SK-N-SH (cell line): ENCODE measurements around the gene PDCD6IP.

Experiments
- CTCF ChIP-seq: fragments of 200-600 bp; sonication (generic); IDR thresholded peaks from 2 replicates; pipeline ENCODE4 v1.6.1; 2017; ENCODE audit warnings: antibody characterized with exemption, mild to moderate bottlenecking, moderate library complexity
- GATA2 ChIP-seq: sonication (generic); formaldehyde crosslinking; IDR thresholded peaks from 2 replicates; pipeline ENCODE4 v1.5.0; 2020; ENCODE audit warnings: mild to moderate bottlenecking, missing genetic modification reagents
- NFIC ChIP-seq: IDR thresholded peaks from 2 replicates; pipeline ENCODE4 v1.4.0; 2012; ENCODE audit warnings: borderline replicate concordance
- NRF1 ChIP-seq: IDR thresholded peaks from 2 replicates; pipeline ENCODE4 v1.6.1; 2012; ENCODE audit warnings: low read depth, mild to moderate bottlenecking, low read length
- POLR2AphosphoS5 ChIP-seq: IDR thresholded peaks from 2 replicates; pipeline ENCODE4 v1.6.1; 2012; ENCODE audit warnings: low read depth, low read length
- RAD21 ChIP-seq: IDR thresholded peaks from 2 replicates; pipeline ENCODE4 v1.6.1; 2012; ENCODE audit warnings: mild to moderate bottlenecking, low read length
- USF2 ChIP-seq: fragments of 150-350 bp; IDR thresholded peaks from 2 replicates; pipeline ENCODE4 v1.6.1; 2017; ENCODE audit warnings: antibody characterized with exemption, low read length, low read depth, borderline replicate concordance
- TF ChIP-seq, protein P1 (sequence below): IDR thresholded peaks from 2 replicates; pipeline ENCODE4 v1.6.1; 2012; ENCODE audit warnings: mild to moderate bottlenecking, low read depth, low read length, moderate library complexity

GRCh38 chr3:33826688-33827087, 28.3 kb downstream of the PDCD6IP start:
- TF ChIP-seq USF2 (no peak), NRF1 (no peak), CTCF (no peak), RAD21 (no peak), POLR2AphosphoS5 (peak; percentile 30; the same call in 1 of the 2 replicates), GATA2 (no peak), NFIC (no peak; the same call in 1 of the 2 replicates)
- TF ChIP-seq, protein P1, sequence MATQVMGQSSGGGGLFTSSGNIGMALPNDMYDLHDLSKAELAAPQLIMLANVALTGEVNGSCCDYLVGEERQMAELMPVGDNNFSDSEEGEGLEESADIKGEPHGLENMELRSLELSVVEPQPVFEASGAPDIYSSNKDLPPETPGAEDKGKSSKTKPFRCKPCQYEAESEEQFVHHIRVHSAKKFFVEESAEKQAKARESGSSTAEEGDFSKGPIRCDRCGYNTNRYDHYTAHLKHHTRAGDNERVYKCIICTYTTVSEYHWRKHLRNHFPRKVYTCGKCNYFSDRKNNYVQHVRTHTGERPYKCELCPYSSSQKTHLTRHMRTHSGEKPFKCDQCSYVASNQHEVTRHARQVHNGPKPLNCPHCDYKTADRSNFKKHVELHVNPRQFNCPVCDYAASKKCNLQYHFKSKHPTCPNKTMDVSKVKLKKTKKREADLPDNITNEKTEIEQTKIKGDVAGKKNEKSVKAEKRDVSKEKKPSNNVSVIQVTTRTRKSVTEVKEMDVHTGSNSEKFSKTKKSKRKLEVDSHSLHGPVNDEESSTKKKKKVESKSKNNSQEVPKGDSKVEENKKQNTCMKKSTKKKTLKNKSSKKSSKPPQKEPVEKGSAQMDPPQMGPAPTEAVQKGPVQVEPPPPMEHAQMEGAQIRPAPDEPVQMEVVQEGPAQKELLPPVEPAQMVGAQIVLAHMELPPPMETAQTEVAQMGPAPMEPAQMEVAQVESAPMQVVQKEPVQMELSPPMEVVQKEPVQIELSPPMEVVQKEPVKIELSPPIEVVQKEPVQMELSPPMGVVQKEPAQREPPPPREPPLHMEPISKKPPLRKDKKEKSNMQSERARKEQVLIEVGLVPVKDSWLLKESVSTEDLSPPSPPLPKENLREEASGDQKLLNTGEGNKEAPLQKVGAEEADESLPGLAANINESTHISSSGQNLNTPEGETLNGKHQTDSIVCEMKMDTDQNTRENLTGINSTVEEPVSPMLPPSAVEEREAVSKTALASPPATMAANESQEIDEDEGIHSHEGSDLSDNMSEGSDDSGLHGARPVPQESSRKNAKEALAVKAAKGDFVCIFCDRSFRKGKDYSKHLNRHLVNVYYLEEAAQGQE, result no peak
